ENCODE data around the gene NSUN2. TPM values are rescaled to one million over a fixed set of nuclear protein-coding genes. Genes with fewer than 3 reads are reported as not detected.

NSUN2 gene
- total RNA-seq, 4 donors from 2014 or later: 38.9 to 51.2 (median 50.6) TPM

GRCh38 chr5:6592601-6593000 lies 40.2 kb downstream of the NSUN2 start:
- no peak overlapping the region for H3K27ac ChIP-seq
- H3K27me3 ChIP-seq: no peaks in the 10 kb centered on the region
- H3K4me3 ChIP-seq: no peak overlapping the region
- no peaks in the 10 kb centered on the region for H3K4me1 ChIP-seq
- H3K36me3 ChIP-seq: no peaks in the 10 kb centered on the region
- H3K9me3 ChIP-seq: no peaks in the 10 kb centered on the region
- TF ChIP-seq CTCF (IDR thresholded peaks at IDR 0.05) (no peak), POLR2A (IDR thresholded peaks at IDR 0.05) (no peak)
- no peak for DNase-seq
- intact Hi-C loops (cut with DNase I; ENCODE audit: low total_unique reads): no loop called here

- no peak for DNase-seq
- H3K4me1 ChIP-seq: no peaks in the 10 kb centered on the region
- TF ChIP-seq POLR2A (IDR thresholded peaks at IDR 0.05) (no peak), CTCF (IDR thresholded peaks at IDR 0.05) (no peak)
- intact Hi-C loops (cut with DNase I; ENCODE audit: low total_unique reads): no loop called here
- no peaks in the 10 kb centered on the region for H3K27me3 ChIP-seq
- H3K27ac ChIP-seq: no peak overlapping the region
- no peaks in the 10 kb centered on the region for H3K9me3 ChIP-seq
- H3K36me3 ChIP-seq: no peaks in the 10 kb centered on the region
- H3K4me3 ChIP-seq: no peak overlapping the region
Observed at GRCh38 chr5:6591671-6592288, 41.1 kb downstream of the NSUN2 start.

- intact Hi-C loops (cut with DNase I; ENCODE audit: low total_unique reads): no loop called here
- Histone ChIP-seq H3K4me3 (no peak overlapping the region), H3K4me1 (no peaks in the 10 kb centered on the region), H3K27me3 (no peaks in the 10 kb centered on the region), H3K27ac (no peak overlapping the region), H3K36me3 (no peaks in the 10 kb centered on the region), H3K9me3 (no peaks in the 10 kb centered on the region)
- no peak for TF ChIP-seq CTCF (IDR thresholded peaks at IDR 0.05)
- no peak for TF ChIP-seq POLR2A (IDR thresholded peaks at IDR 0.05)
- no peak for DNase-seq
Observed at GRCh38 chr5:6590581-6590980, 42.3 kb downstream of the NSUN2 start.

- H3K9me3 ChIP-seq: no peaks in the 10 kb centered on the region
- TF ChIP-seq CTCF (IDR thresholded peaks at IDR 0.05): no peak
- no peak for TF ChIP-seq POLR2A (IDR thresholded peaks at IDR 0.05)
- no peak overlapping the region for H3K27ac ChIP-seq
- intact Hi-C loops (cut with DNase I; ENCODE audit: low total_unique reads): no loop called here
- H3K4me1 ChIP-seq: no peaks in the 10 kb centered on the region
- DNase-seq: no peak
- H3K4me3 ChIP-seq: no peak overlapping the region
- no peaks in the 10 kb centered on the region for H3K36me3 ChIP-seq
- H3K27me3 ChIP-seq: no peaks in the 10 kb centered on the region
Observed at GRCh38 chr5:6587171-6587570, 45.7 kb downstream of the NSUN2 start.

GRCh38 chr5:6586647-6587042 lies 46.2 kb downstream of the NSUN2 start:
- no peak for DNase-seq
- intact Hi-C loops (cut with DNase I; ENCODE audit: low total_unique reads): no loop called here
- H3K27me3 ChIP-seq: no peaks in the 10 kb centered on the region
- H3K27ac ChIP-seq: no peak overlapping the region
- no peaks in the 10 kb centered on the region for H3K36me3 ChIP-seq
- H3K4me1 ChIP-seq: no peaks in the 10 kb centered on the region
- TF ChIP-seq POLR2A (IDR thresholded peaks at IDR 0.05): no peak
- TF ChIP-seq CTCF (IDR thresholded peaks at IDR 0.05): no peak
- H3K4me3 ChIP-seq: no peak overlapping the region
- no peaks in the 10 kb centered on the region for H3K9me3 ChIP-seq

Data from uterus (tissue), 4 donors.